ENCODE measurements around the gene GOSR2.
"Not testable (repeated sequence)": the region's sequence is repeated elsewhere in the genome, so short reads cannot be mapped to it uniquely, and the experiment has no call there.

GOSR2 gene

GRCh38 chr17:46894476-46895151 is 28.3 kb upstream of the GOSR2 start:
- no peak for DNase-seq

GRCh38 chr17:46895171-46895570 is 27.8 kb upstream of the GOSR2 start:
- DNase-seq: no peak

GRCh38 chr17:46896991-46897390 is 26.0 kb upstream of the GOSR2 start:
- DNase-seq: no peak

- no peak for DNase-seq
Observed at GRCh38 chr17:46898364-46898763, 24.6 kb upstream of the GOSR2 start.

- no peak for DNase-seq
Observed at GRCh38 chr17:46898860-46899259, 24.1 kb upstream of the GOSR2 start.

- DNase-seq: no peak
Observed at GRCh38 chr17:46901291-46901690, 21.7 kb upstream of the GOSR2 start.

GRCh38 chr17:46903762-46904672 is 18.9 kb upstream of the GOSR2 start:
- no peak for DNase-seq

GRCh38 chr17:46908068-46908737 is 14.8 kb upstream of the GOSR2 start:
- DNase-seq: no peak

GRCh38 chr17:46910179-46910927 is 12.6 kb upstream of the GOSR2 start:
- no peak for DNase-seq

GRCh38 chr17:46911311-46911710 is 11.6 kb upstream of the GOSR2 start:
- no peak for DNase-seq

- no peak for DNase-seq
Observed at GRCh38 chr17:46915596-46915995, 7.4 kb upstream of the GOSR2 start.

GRCh38 chr17:46916211-46916610 is 6.7 kb upstream of the GOSR2 start:
- DNase-seq: no peak

GRCh38 chr17:46916623-46917022 is 6.3 kb upstream of the GOSR2 start:
- no peak for DNase-seq

GRCh38 chr17:46917041-46917440 is 5.9 kb upstream of the GOSR2 start:
- no peak for DNase-seq

- no peak for DNase-seq
Observed at GRCh38 chr17:46917516-46917915, 5.4 kb upstream of the GOSR2 start.

GRCh38 chr17:46921962-46922361 is 998 bp upstream of the GOSR2 start:
- DNase-seq: not testable (repeated sequence)

- no peak for DNase-seq
Observed at GRCh38 chr17:46922487-46922803, 515 bp upstream of the GOSR2 start.

GRCh38 chr17:46925185-46925868 is 2.4 kb downstream of the GOSR2 start:
- DNase-seq: no peak

GRCh38 chr17:46928467-46929261 is 5.7 kb downstream of the GOSR2 start:
- no peak for DNase-seq

GRCh38 chr17:46929413-46929812 is 6.5 kb downstream of the GOSR2 start:
- no peak for DNase-seq

GRCh38 chr17:46930051-46930450 is 7.1 kb downstream of the GOSR2 start:
- DNase-seq: no peak

- no peak for DNase-seq
Observed at GRCh38 chr17:46931596-46931995, 8.6 kb downstream of the GOSR2 start.

Measured in NCI-H1048 (cell line).